DMS79 treated with DMSO at 0.1 percent for 48 hours (cell line): Measurements from ENCODE around the gene MLLT10.

Experiments used
- DNase-seq: peaks from one replicate; lab custom pipeline; 2025; lab: John Stamatoyannopoulos, UW

Gene MLLT10

GRCh38 chr10:21517134-21518031 is 16.6 kb upstream of the MLLT10 start:
- peak; percentile 39 for DNase-seq

GRCh38 chr10:21518149-21518640 is 15.8 kb upstream of the MLLT10 start:
- DNase-seq, result peak; percentile 85

GRCh38 chr10:21518641-21519396 is 15.2 kb upstream of the MLLT10 start:
- peak; percentile 45 for DNase-seq

GRCh38 chr10:21519397-21519933 is 14.6 kb upstream of the MLLT10 start:
- peak; percentile 35 for DNase-seq

- DNase-seq, result peak; percentile 67
Measured at GRCh38 chr10:21519941-21520436, 14.0 kb upstream of the MLLT10 start.

- peak; percentile 50 for DNase-seq
Measured at GRCh38 chr10:21520509-21520908, 13.5 kb upstream of the MLLT10 start.

GRCh38 chr10:21520949-21521348 is 13.1 kb upstream of the MLLT10 start:
- no peak for DNase-seq

GRCh38 chr10:21521751-21522533 is 12.1 kb upstream of the MLLT10 start:
- DNase-seq, result no peak

- DNase-seq, result peak; percentile 15
Measured at GRCh38 chr10:21522631-21523406, 11.2 kb upstream of the MLLT10 start.

- DNase-seq, result peak; percentile 15
Measured at GRCh38 chr10:21523557-21524008, 10.4 kb upstream of the MLLT10 start.

- DNase-seq, result no peak
Measured at GRCh38 chr10:21524131-21524525, 9.9 kb upstream of the MLLT10 start.

GRCh38 chr10:21524526-21525366 is 9.3 kb upstream of the MLLT10 start:
- DNase-seq, result peak; percentile 42

- DNase-seq, result peak; percentile 68
Measured at GRCh38 chr10:21525367-21526187, 8.5 kb upstream of the MLLT10 start, which contains the start of gene SKIDA1. TSS of gene SKIDA1 (minus strand) at chr10:21525682. CDS start at chr10:21517822, 7,860 bp downstream.

GRCh38 chr10:21526188-21526859 is 7.7 kb upstream of the MLLT10 start:
- peak; percentile 40 for DNase-seq

GRCh38 chr10:21526860-21527597 is 7.0 kb upstream of the MLLT10 start:
- DNase-seq, result peak; percentile 34

GRCh38 chr10:21527598-21528235 is 6.3 kb upstream of the MLLT10 start:
- peak; percentile 64 for DNase-seq
